Muscle layer of duodenum (tissue), 2 donors: ENCODE measurements around the gene SLC25A40.
"Not testable (repeated sequence)": the region's sequence is repeated elsewhere in the genome, so short reads cannot be mapped to it uniquely, and the experiment has no call there.

Source experiments
- H3K27ac ChIP-seq: one replicate; pipeline ENCODE4 v1.7.0; 2013; ENCODE audit warnings: mild to moderate bottlenecking, low read length
- H3K27me3 ChIP-seq: one replicate; pipeline ENCODE4 v1.7.0; 2013; ENCODE audit warnings: low read depth, mild to moderate bottlenecking, control low read depth, low read length
- H3K36me3 ChIP-seq, 2 donors: one replicate each; pipeline ENCODE4 v1.7.0; 2013; ENCODE audit warnings: low read length in 2 of 2, control low read depth in 1 of 2, mild to moderate bottlenecking in 1 of 2; ENCODE audit not compliant: insufficient read depth in 2 of 2, control insufficient read depth in 1 of 2
- H3K4me1 ChIP-seq, 2 donors: one replicate each; pipeline ENCODE4 v1.7.0; 2013; ENCODE audit warnings: low read length in 2 of 2, mild to moderate bottlenecking in 2 of 2, control low read depth in 1 of 2, moderate library complexity in 1 of 2; ENCODE audit not compliant: insufficient read depth in 2 of 2, control insufficient read depth in 1 of 2
- H3K4me3 ChIP-seq, 2 donors: one replicate each; pipeline ENCODE4 v1.7.0; 2013; ENCODE audit warnings: low read length in 2 of 2, low read depth in 1 of 2, mild to moderate bottlenecking in 1 of 2
- H3K9me3 ChIP-seq, 2 donors: one replicate each; pipeline ENCODE4 v1.7.0; 2013; ENCODE audit warnings: low read length in 2 of 2, control low read depth in 1 of 2, mild to moderate bottlenecking in 1 of 2; ENCODE audit not compliant: control insufficient read depth in 1 of 2
- donor health status: healthy.

Gene SLC25A40, protein sequence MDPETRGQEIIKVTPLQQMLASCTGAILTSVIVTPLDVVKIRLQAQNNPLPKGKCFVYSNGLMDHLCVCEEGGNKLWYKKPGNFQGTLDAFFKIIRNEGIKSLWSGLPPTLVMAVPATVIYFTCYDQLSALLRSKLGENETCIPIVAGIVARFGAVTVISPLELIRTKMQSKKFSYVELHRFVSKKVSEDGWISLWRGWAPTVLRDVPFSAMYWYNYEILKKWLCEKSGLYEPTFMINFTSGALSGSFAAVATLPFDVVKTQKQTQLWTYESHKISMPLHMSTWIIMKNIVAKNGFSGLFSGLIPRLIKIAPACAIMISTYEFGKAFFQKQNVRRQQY

DNA sequence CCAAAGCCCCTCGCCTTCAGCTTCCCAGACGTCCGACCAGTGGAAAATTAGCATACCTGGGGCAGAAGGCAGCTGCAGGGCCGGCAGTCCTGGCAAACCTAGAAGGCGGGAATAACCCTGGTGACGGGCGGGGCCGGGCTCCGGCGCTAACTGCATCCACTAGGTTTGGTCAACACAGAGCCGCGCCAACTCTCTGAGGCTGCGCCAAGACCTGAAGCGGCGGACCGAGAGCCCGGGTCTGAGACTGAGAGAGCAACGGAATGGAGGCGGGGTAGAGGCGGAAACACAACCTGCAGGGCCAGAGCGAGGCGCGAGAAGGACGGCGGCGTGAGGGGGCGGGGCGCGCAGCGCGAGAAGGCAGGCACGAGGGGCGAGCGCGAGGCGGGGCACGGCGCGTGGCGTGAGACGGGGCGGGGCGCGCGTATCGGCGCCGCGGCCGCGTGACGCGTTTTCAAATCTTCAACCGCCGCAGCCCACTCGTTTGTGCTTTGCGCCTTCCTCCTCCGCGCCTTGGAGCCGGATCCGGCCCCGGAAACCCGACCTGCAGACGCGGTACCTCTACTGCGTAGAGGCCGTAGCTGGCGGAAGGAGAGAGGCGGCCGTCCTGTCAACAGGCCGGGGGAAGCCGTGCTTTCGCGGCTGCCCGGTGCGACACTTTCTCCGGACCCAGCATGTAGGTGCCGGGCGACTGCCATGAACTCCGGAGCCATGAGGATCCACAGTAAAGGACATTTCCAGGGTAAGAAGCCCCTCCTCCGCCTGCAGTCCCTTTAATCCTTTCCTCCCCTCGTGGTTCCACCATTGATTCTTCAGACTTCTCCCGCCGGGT, at the start of gene SLC25A40, which contains the start of gene DBF4:
TSS of gene SLC25A40 (minus strand) at position 321 of the 829 bp plus-strand sequence. CDS start 17,633 bp downstream, outside the sequence.
TSS of gene DBF4 (plus strand) at position 454 of the 829 bp plus-strand sequence. CDS start at position 694, 240 bp downstream.
- peak within 1 kb of the TSS; percentile 83 to 87 for H3K4me3 ChIP-seq
- peaks cover 0 to 20% of the 10 kb centered on the region in 2 donors for H3K4me1 ChIP-seq
- H3K9me3 ChIP-seq: peaks cover 0 to under 1% of the 10 kb centered on the region in 2 donors
- no peaks in the 10 kb centered on the region for H3K27me3 ChIP-seq
- H3K27ac ChIP-seq: peak within 1 kb of the TSS; percentile 94
- H3K36me3 ChIP-seq: peaks cover 0 to 7% of the 10 kb centered on the region in 2 donors

DNA sequence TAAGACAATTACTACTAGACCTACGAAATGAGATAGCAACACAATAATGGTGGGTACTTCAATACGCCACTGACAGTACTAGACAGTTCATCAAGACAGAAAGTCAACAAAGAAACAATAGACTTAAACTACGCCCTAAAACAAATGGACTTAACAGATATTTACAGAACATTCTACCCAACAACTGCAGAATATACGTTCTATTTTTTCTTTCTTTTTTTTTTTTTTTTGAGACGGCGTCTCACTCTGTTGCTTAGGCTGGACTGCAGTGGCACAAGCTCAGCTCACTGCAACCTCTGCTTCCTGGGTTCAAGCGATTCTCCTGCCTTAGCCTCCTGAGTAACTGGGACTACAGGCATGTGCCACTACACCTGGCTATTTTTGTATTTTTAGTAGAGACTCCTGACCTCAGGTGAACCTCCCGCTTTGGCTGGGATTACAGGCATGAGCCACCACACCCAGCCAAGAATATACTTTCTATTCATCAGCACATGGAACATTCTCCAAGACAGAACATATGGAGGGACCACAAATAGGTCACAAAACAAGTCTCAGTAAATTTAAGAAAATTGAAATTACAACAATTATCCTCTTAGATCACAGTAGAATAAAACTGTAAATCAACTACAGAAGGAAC, 46.7 kb upstream of the SLC25A40 start:
- not testable (repeated sequence) for H3K4me1 ChIP-seq, H3K27ac ChIP-seq, H3K36me3 ChIP-seq, H3K9me3 ChIP-seq, H3K27me3 ChIP-seq, H3K4me3 ChIP-seq

DNA sequence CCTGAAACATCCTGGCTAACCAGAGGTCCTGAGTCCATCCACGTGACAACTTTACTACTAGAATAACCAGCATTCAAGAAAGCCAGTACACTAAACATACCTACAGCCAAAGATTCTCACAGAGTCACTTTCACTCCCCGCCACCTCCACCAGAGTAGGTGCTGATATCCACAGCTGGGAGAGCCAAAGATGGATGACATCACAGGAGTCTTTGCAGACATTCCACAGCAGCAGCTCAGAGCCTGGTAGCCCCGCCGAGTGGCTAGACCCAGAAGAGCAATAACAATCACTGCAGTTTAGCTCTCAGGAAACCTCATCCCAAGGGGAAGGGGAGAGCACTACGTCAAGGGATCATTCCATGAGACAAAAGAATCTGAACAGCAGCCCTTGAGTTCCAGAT, 44.4 kb upstream of the SLC25A40 start:
- Histone ChIP-seq H3K9me3 (no peaks in the 10 kb centered on the region), H3K36me3 (no peaks in the 10 kb centered on the region), H3K4me1 (no peaks in the 10 kb centered on the region), H3K4me3 (no peak overlapping the region), H3K27ac (no peak overlapping the region), H3K27me3 (no peaks in the 10 kb centered on the region)

DNA sequence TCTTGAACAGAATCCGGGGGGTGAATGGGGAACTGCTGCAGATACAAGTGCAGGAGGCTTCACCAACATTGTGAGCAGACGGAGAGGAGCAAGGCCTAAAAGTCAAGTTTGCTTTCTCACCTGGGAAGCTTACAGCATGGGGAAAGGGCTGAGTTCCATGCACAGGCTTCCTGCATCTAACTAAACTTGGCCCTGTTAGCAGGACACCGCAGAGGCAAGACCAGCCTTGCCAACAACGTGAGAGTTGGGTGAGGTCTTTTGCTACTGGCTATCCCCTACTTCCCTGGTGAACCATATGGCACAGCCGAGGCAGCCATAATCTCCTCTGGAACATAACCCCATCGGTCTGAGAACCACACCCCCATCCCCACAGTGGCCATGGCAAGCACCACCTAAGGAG, 43.7 kb upstream of the SLC25A40 start:
- Histone ChIP-seq H3K27ac (no peak overlapping the region), H3K4me1 (no peaks in the 10 kb centered on the region), H3K9me3 (no peaks in the 10 kb centered on the region), H3K27me3 (no peaks in the 10 kb centered on the region), H3K4me3 (no peak overlapping the region), H3K36me3 (no peaks in the 10 kb centered on the region)

DNA sequence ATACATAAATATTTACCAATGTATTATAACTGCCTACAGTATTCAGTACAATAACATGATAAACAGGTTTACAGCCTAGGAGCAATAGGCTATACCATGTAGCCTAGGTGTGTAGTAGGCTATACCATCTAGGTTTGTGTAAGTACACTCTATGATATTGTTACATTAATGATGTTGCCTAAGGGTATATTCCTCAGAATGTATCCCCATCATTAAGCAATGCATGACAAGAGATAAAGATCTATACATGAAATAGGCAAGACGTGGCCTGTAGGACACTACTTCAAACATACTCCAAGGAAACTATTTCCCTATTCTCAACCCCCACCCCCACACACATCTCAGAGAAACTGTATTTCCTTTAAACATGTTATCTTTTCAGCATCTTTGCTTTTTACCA, 42.6 kb upstream of the SLC25A40 start:
- H3K9me3 ChIP-seq: no peaks in the 10 kb centered on the region
- H3K4me3 ChIP-seq: no peak overlapping the region
- H3K4me1 ChIP-seq: no peaks in the 10 kb centered on the region
- no peak overlapping the region for H3K27ac ChIP-seq
- no peaks in the 10 kb centered on the region for H3K36me3 ChIP-seq
- no peaks in the 10 kb centered on the region for H3K27me3 ChIP-seq

DNA sequence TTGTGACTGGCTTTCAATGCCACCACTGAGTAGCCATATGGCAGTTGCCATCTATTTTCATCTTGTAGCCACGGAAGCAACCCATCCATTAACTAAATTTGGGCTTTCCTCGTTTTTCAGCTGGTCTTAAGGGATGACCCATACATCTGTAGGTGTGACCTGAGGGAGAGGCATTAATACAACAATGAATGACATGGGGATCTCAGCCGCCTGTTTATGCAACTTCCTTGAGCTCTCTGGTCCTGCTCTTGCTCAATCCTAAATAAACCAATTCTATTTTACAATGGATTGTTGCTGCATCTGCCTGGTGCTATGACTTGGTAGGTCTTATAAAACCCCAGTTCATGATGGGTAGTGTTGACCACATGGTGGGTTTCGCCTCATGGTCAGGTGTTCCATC, 36.0 kb upstream of the SLC25A40 start:
- H3K4me1 ChIP-seq: no peaks in the 10 kb centered on the region
- no peaks in the 10 kb centered on the region for H3K9me3 ChIP-seq
- no peak overlapping the region for H3K27ac ChIP-seq
- H3K36me3 ChIP-seq: peaks cover 0 to 3% of the 10 kb centered on the region in 2 donors
- no peak overlapping the region for H3K4me3 ChIP-seq
- H3K27me3 ChIP-seq: no peaks in the 10 kb centered on the region

DNA sequence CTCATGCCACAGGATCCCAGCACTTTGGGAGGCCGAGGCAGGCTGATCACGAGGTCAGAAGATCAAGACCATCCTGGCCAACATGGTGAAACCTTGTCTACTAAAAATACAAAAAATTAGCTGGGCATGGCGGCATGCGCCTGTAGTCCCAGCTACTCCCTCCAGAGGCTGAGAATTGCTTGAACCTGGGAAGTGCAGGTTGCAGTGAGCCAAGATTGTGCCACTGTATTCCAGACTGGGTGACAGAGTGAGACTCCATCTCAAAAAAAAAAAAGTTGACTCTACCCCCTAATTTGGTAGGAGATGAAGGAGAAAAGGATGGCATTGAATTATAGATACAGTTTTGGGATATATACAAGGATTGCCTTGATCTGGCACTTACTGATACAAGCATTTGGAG, 32.7 kb upstream of the SLC25A40 start:
- H3K36me3 ChIP-seq, H3K27ac ChIP-seq, H3K4me1 ChIP-seq, H3K4me3 ChIP-seq, H3K9me3 ChIP-seq, H3K27me3 ChIP-seq: not testable (repeated sequence)

DNA sequence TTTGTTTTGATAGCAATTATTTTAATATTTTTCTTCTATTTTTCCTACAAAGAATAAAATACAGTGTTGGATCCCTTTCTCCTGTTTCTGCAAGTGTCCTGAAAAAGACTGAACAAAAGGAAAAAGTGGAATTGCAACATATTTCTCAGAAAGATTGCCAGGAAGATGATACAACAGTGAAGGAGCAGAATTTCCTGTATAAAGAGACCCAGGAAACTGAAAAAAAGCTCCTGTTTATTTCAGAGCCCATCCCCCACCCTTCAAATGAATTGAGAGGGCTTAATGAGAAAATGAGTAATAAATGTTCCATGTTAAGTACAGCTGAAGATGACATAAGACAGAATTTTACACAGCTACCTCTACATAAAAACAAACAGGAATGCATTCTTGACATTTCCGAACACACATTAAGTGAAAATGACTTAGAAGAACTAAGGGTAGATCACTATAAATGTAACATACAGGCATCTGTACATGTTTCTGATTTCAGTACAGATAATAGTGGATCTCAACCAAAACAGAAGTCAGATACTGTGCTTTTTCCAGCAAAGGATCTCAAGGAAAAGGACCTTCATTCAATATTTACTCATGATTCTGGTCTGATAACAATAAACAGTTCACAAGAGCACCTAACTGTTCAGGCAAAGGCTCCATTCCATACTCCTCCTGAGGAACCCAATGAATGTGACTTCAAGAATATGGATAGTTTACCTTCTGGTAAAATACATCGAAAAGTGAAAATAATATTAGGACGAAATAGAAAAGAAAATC, 31.2 kb upstream of the SLC25A40 start:
- not testable (repeated sequence) for H3K9me3 ChIP-seq, H3K27ac ChIP-seq

DNA sequence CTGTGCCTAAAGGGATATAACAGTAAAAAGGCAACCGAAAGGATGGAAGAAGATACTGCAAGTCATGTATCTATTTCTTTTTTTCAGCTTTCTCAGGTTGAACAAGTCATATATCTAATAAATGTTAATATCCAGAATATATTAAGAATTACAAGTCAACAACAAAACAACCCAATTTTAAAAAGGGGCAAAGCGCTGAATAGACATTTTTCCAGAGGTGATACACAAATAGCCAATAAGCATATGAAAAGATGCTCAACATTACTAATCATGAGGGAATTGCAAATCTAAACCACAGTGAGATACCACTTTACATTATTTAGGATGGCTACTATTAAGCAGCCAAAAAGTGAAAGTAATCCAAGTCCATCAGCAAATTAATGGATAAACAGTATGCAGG, 23.1 kb upstream of the SLC25A40 start:
- Histone ChIP-seq H3K36me3 (peaks cover 5 to 14% of the 10 kb centered on the region in 2 donors), H3K4me1 (no peaks in the 10 kb centered on the region), H3K4me3 (no peak overlapping the region), H3K27ac (no peak overlapping the region), H3K9me3 (no peaks in the 10 kb centered on the region), H3K27me3 (no peaks in the 10 kb centered on the region)

More for the DNA sequence above, 31.2 kb upstream of the SLC25A40 start:
- H3K4me1 ChIP-seq, H3K27me3 ChIP-seq, H3K36me3 ChIP-seq, H3K4me3 ChIP-seq: not testable (repeated sequence)

DNA sequence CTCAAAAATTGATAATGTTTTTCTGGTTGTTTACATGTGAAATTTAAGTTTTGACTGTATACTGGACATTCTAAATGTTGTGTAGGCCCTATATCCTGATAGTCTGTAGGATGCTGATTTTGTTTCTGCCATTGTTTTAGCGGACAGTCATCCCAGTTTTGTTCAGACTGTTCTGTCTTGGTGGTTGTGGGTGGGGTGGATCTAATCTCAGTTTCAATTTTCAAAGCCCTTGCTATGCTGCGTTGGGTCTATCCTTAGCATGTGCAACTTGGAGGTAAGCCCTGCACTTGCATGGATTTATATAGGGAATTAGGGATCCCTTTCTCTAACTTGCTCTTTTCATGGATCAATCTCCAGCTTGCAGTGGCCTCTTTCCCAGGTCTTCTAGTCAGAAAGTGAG, 19.2 kb upstream of the SLC25A40 start:
- H3K36me3 ChIP-seq: peaks cover 5 to 8% of the 10 kb centered on the region in 2 donors
- H3K4me3 ChIP-seq: no peak overlapping the region
- H3K27me3 ChIP-seq: no peaks in the 10 kb centered on the region
- no peak overlapping the region for H3K27ac ChIP-seq
- no peaks in the 10 kb centered on the region for H3K9me3 ChIP-seq
- no peaks in the 10 kb centered on the region for H3K4me1 ChIP-seq

DNA sequence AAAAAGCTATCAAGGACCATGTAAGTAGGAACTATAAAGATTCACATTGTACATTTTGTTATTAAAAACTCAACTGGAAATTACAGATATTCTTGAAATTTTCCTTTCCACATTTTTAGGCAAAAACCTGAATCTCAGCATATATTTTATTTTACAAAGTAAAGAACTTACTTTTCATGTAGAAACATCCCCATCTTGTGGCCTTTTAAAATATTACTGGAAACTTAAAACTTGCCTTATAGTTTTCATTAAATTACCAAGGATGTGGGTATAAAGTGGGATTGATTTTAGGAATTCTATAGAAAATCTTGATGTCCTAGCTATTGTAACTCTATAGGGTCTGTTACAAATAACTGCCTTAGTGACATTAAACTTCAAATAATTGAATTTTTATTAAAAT, 10.7 kb upstream of the SLC25A40 start:
- Histone ChIP-seq H3K27me3 (no peaks in the 10 kb centered on the region), H3K4me3 (no peak overlapping the region)

More for the DNA sequence above, 10.7 kb upstream of the SLC25A40 start:
- Histone ChIP-seq H3K36me3 (no peaks in the 10 kb centered on the region), H3K27ac (no peak overlapping the region), H3K4me1 (no peaks in the 10 kb centered on the region), H3K9me3 (no peaks in the 10 kb centered on the region)
